ENCODE measurements around the gene ONECUT2. TPM values are rescaled to one million over a fixed set of nuclear protein-coding genes. Genes with fewer than 3 reads are reported as not detected.
"Not testable (repeated sequence)": the region's sequence is repeated elsewhere in the genome, so short reads cannot be mapped to it uniquely, and the experiment has no call there.

The ONECUT2 gene
- polyA plus RNA-seq, 3 donors = not detected

GRCh38 chr18:57390044-57390443 lies 45.1 kb upstream of the ONECUT2 start:
- Histone ChIP-seq H3K36me3 (replicated peaks in 1 of 2; ENCODE audit: control insufficient read depth in 1 of 2, insufficient read depth in 2 of 2, low read length in 2 of 2) (no peaks in the 10 kb centered on the region), H2AFZ (ENCODE audit: insufficient read depth, low read depth, low read length, poor library complexity, severe bottlenecking) (no peak overlapping the region), H3K9me3 (replicated peaks in 1 of 2; ENCODE audit: control insufficient read depth in 1 of 2, insufficient read depth in 1 of 2, low read length in 2 of 2) (no peaks in the 10 kb centered on the region), H3K4me3 (replicated peaks in 1 of 3; ENCODE audit: low read depth in 2 of 3, low read length in 3 of 3) (no peak overlapping the region), H3K27me3 (ENCODE audit: control insufficient read depth in 2 of 2, insufficient read depth in 2 of 2, low read length in 2 of 2) (no peaks in the 10 kb centered on the region), H3K9ac (ENCODE audit: insufficient read depth, low read length, poor library complexity, severe bottlenecking) (no peak overlapping the region), H3K27ac (ENCODE audit: low read depth in 1 of 2, low read length in 2 of 2) (no peak overlapping the region), H3K79me2 (ENCODE audit: insufficient read depth, low read length) (no peaks in the 10 kb centered on the region), H3K4me2 (replicated peaks; ENCODE audit: extremely low read depth, low read length, poor library complexity, severe bottlenecking) (no peak overlapping the region), H4K20me1 (ENCODE audit: insufficient read depth, low read length) (no peaks in the 10 kb centered on the region), H3K4me1 (ENCODE audit: control insufficient read depth in 1 of 2, insufficient read depth in 2 of 2, low read length in 2 of 2) (no peaks in the 10 kb centered on the region)
- H3K27me3 Mint-ChIP-seq (ENCODE audit: low read depth in 3 of 3) = peaks cover 3 to 10% (median 4%) of the 10 kb centered on the region in 3 donors
- intact Hi-C loops (cut with micrococcal nuclease) = no loop called here
- no peak overlapping the region for H3K27ac Mint-ChIP-seq
- DNase-seq = no peak
- no peaks in the 10 kb centered on the region for H3K4me1 Mint-ChIP-seq
- no peak overlapping the region for H3K4me3 Mint-ChIP-seq
- WGBS (ENCODE audit: insufficient coverage) = 62% methylated on average over 1 of the region's 3 CpGs
- no peaks in the 10 kb centered on the region for H3K36me3 Mint-ChIP-seq
- H3K9me3 Mint-ChIP-seq = peaks cover 0 to 7% (median 2%) of the 10 kb centered on the region in 7 donors
- TF ChIP-seq CTCF (IDR thresholded peaks at IDR 0.05) = no peak

DNA sequence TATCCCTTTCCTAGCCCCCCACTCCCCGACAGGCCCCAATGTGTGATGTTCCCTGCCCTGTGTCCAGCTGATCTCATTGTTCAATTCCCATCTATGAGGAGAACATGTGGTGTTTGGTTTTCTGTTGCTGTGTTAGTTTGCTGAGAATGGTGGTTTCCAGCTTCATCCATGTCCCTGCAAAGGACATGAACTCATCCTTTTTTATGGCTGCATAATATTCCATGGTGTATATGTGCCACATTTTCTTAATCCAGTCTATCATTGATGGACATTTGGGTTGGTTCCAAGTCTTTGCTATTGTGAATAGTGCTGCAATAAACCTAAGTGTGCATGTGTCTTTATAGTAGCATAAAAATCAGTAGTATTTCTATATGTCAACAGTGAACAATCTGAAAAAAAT lies 40.4 kb upstream of the ONECUT2 start:
- H3K4me1 Mint-ChIP-seq; H3K27me3 Mint-ChIP-seq (ENCODE audit: low read depth in 3 of 3); H3K4me2 ChIP-seq (replicated peaks; ENCODE audit: extremely low read depth, low read length, poor library complexity, severe bottlenecking); DNase-seq; H3K27ac Mint-ChIP-seq; H3K36me3 ChIP-seq (replicated peaks in 1 of 2; ENCODE audit: control insufficient read depth in 1 of 2, insufficient read depth in 2 of 2, low read length in 2 of 2); H3K27ac ChIP-seq (ENCODE audit: low read depth in 1 of 2, low read length in 2 of 2); H2AFZ ChIP-seq (ENCODE audit: insufficient read depth, low read depth, low read length, poor library complexity, severe bottlenecking); H3K9me3 Mint-ChIP-seq; intact Hi-C loops (cut with micrococcal nuclease); H3K36me3 Mint-ChIP-seq; H3K4me3 ChIP-seq (replicated peaks in 1 of 3; ENCODE audit: low read depth in 2 of 3, low read length in 3 of 3); H3K4me3 Mint-ChIP-seq; H3K9me3 ChIP-seq (replicated peaks in 1 of 2; ENCODE audit: control insufficient read depth in 1 of 2, insufficient read depth in 1 of 2, low read length in 2 of 2); H3K79me2 ChIP-seq (ENCODE audit: insufficient read depth, low read length); H3K4me1 ChIP-seq (ENCODE audit: control insufficient read depth in 1 of 2, insufficient read depth in 2 of 2, low read length in 2 of 2); H3K27me3 ChIP-seq (ENCODE audit: control insufficient read depth in 2 of 2, insufficient read depth in 2 of 2, low read length in 2 of 2); H3K9ac ChIP-seq (ENCODE audit: insufficient read depth, low read length, poor library complexity, severe bottlenecking); H4K20me1 ChIP-seq (ENCODE audit: insufficient read depth, low read length): not testable (repeated sequence)
- WGBS (ENCODE audit: insufficient coverage) = no CpG with 5 or more reads among the region's 1 CpG

GRCh38 chr18:57396831-57397230 lies 38.3 kb upstream of the ONECUT2 start:
- not testable (repeated sequence) for H3K4me3 ChIP-seq (replicated peaks in 1 of 3; ENCODE audit: low read depth in 2 of 3, low read length in 3 of 3); H3K4me2 ChIP-seq (replicated peaks; ENCODE audit: extremely low read depth, low read length, poor library complexity, severe bottlenecking); H3K27ac Mint-ChIP-seq

More at GRCh38 chr18:57396831-57397230, 38.3 kb upstream of the ONECUT2 start:
- DNase-seq; intact Hi-C loops (cut with micrococcal nuclease); H3K4me1 ChIP-seq (ENCODE audit: control insufficient read depth in 1 of 2, insufficient read depth in 2 of 2, low read length in 2 of 2); H3K27me3 ChIP-seq (ENCODE audit: control insufficient read depth in 2 of 2, insufficient read depth in 2 of 2, low read length in 2 of 2); H3K27ac ChIP-seq (ENCODE audit: low read depth in 1 of 2, low read length in 2 of 2); H3K36me3 Mint-ChIP-seq; H4K20me1 ChIP-seq (ENCODE audit: insufficient read depth, low read length); H3K9me3 Mint-ChIP-seq; H3K36me3 ChIP-seq (replicated peaks in 1 of 2; ENCODE audit: control insufficient read depth in 1 of 2, insufficient read depth in 2 of 2, low read length in 2 of 2); H3K9me3 ChIP-seq (replicated peaks in 1 of 2; ENCODE audit: control insufficient read depth in 1 of 2, insufficient read depth in 1 of 2, low read length in 2 of 2); H3K79me2 ChIP-seq (ENCODE audit: insufficient read depth, low read length); H3K27me3 Mint-ChIP-seq (ENCODE audit: low read depth in 3 of 3); H3K4me3 Mint-ChIP-seq; H2AFZ ChIP-seq (ENCODE audit: insufficient read depth, low read depth, low read length, poor library complexity, severe bottlenecking); H3K4me1 Mint-ChIP-seq; H3K9ac ChIP-seq (ENCODE audit: insufficient read depth, low read length, poor library complexity, severe bottlenecking): not testable (repeated sequence)
- 93% methylated on average over 2 of the region's 7 CpGs for WGBS (ENCODE audit: insufficient coverage)
